ENCODE measurements around the gene TLL2. TPM values are rescaled to one million over a fixed set of nuclear protein-coding genes. Genes with fewer than 3 reads are reported as not detected.

Gene TLL2
- total RNA-seq, 2 experiments from 2014 or later: 0.09 to 0.18 TPM

DNA sequence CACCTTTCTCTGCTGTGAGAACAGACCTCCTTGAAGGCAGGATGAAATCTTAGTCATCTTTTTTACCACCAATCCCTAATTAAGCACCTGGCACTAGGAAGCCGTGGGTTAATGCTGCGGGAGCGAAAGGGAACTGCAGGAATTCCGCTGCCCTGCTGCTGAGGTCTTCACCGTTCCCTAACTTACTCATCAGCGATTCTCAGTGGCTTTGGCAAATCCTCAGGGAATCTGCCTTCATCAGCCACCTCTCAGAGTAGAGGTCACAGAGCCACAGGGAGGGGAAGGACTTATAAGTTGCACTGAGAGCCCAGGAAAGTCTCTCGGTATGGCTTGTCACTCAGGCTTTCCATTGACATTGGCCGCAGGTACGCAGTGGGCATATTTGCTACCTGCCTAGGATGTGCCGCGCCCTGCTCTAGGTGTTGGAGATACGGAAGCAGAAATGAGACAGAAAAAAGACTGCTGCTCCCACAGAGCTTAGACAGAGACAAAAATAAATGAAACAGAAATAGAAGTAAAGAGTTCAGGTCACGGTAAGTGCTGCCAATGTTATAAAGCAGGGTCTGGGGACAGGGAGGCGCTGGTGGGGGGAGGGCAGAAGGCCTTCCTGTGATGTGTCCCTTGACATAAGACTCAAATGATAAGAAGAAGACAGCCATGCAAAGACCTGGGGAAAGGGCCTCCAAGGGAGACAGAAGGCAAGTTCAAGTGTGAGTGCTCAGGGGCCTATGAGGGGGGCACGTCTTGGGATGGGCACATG, 82.3 kb downstream of the TLL2 start:
- no peak for DNase-seq
- Mint-ChIP-seq H3K27ac (no peak overlapping the region), H3K4me3 (no peak overlapping the region), H3K36me3 (ENCODE audit: low read depth) (no peaks in the 10 kb centered on the region), H3K9me3 (peaks cover 5% of the 10 kb centered on the region), H3K27me3 (peaks cover 16% of the 10 kb centered on the region), H3K4me1 (ENCODE audit: low read depth) (no peaks in the 10 kb centered on the region)
- ATAC-seq: no peak
- intact Hi-C loops (cut with micrococcal nuclease): no loop called here
- CTCF ChIA-PET: no interaction called here
- POLR2A ChIA-PET: no interaction called here
- TF ChIP-seq CTCF (IDR thresholded peaks at IDR 0.05): no peak

DNA sequence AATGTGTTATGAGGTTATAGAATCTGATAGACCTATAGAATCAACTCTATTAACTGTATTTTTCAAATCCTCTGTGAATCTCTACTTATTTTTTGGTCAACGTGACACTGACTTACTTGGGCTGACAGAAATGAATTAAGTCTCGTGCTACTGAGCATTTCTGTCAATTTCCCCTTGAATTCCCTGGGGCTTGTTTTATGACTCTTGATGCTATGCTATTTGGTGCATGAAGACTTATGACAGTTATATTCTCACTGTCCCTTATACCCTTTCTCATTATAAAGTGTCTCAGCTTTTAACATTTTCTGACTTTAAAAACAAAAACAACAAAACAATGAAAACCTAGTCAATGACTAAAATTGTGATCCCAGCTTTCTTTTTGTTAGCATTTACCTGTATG, 86.4 kb downstream of the TLL2 start:
- ChIA-PET CTCF (no interaction called here), POLR2A (no interaction called here)
- no peak overlapping the region for H3K4me3 Mint-ChIP-seq

DNA sequence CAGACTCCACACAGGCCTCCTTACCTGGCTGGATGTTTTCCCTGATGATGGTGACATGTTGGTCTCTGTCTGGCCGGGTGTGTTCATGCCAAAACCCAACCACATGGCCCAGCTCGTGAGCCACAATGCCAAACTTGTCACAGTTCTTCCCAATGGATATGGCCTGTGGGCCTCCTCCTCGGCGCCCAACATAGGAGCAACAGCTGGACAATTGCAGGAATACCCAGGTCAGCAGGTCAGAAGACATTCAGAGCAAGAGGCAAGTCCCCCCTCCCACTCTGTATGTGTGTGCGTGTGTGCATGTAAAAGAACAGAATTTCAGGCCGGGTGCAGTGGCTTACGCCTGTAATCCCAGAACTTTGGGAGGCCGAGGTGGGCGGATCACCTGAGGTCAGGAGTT, 91.2 kb downstream of the TLL2 start:
- no peak for DNase-seq
- Mint-ChIP-seq H3K4me3 (no peak overlapping the region), H3K27me3 (peaks cover 4% of the 10 kb centered on the region), H3K9me3 (no peaks in the 10 kb centered on the region), H3K4me1 (ENCODE audit: low read depth) (no peaks in the 10 kb centered on the region), H3K36me3 (ENCODE audit: low read depth) (no peaks in the 10 kb centered on the region), H3K27ac (no peak overlapping the region)
- CTCF ChIA-PET: interaction anchor here (1.3 kb wide), 1 partner anchor 9 kb away, joined by 3 read pairs; no protein-coding TSS in a partner anchor
- POLR2A ChIA-PET: no interaction called here
- intact Hi-C loops (cut with micrococcal nuclease): no loop called here
- no peak for TF ChIP-seq CTCF (IDR thresholded peaks at IDR 0.05)
- ATAC-seq: no peak

More for the DNA sequence above, 86.4 kb downstream of the TLL2 start:
- Mint-ChIP-seq H3K27ac (no peak overlapping the region), H3K36me3 (ENCODE audit: low read depth) (no peaks in the 10 kb centered on the region), H3K27me3 (peaks cover 16% of the 10 kb centered on the region), H3K9me3 (no peaks in the 10 kb centered on the region), H3K4me1 (ENCODE audit: low read depth) (no peaks in the 10 kb centered on the region)
- no peak for DNase-seq
- TF ChIP-seq CTCF (IDR thresholded peaks at IDR 0.05): no peak
- intact Hi-C loops (cut with micrococcal nuclease): no loop called here
- no peak for ATAC-seq

- ATAC-seq (no peak), DNase-seq (no peak)
- H3K4me1 Mint-ChIP-seq (ENCODE audit: low read depth): no peaks in the 10 kb centered on the region
- H3K9me3 Mint-ChIP-seq: no peaks in the 10 kb centered on the region
- H3K36me3 Mint-ChIP-seq (ENCODE audit: low read depth): no peaks in the 10 kb centered on the region
- peaks cover 3% of the 10 kb centered on the region for H3K27me3 Mint-ChIP-seq
- POLR2A ChIA-PET: no interaction called here
- intact Hi-C loops (cut with micrococcal nuclease): no loop called here
- no peak for TF ChIP-seq CTCF (IDR thresholded peaks at IDR 0.05)
- no peak overlapping the region for H3K27ac Mint-ChIP-seq
- CTCF ChIA-PET: interaction anchor here (1.3 kb wide), 1 partner anchor 8 kb away, joined by 3 read pairs; no protein-coding TSS in a partner anchor
- no peak overlapping the region for H3K4me3 Mint-ChIP-seq
Observed at GRCh38 chr10:96421995-96422394, 91.7 kb downstream of the TLL2 start.

DNA sequence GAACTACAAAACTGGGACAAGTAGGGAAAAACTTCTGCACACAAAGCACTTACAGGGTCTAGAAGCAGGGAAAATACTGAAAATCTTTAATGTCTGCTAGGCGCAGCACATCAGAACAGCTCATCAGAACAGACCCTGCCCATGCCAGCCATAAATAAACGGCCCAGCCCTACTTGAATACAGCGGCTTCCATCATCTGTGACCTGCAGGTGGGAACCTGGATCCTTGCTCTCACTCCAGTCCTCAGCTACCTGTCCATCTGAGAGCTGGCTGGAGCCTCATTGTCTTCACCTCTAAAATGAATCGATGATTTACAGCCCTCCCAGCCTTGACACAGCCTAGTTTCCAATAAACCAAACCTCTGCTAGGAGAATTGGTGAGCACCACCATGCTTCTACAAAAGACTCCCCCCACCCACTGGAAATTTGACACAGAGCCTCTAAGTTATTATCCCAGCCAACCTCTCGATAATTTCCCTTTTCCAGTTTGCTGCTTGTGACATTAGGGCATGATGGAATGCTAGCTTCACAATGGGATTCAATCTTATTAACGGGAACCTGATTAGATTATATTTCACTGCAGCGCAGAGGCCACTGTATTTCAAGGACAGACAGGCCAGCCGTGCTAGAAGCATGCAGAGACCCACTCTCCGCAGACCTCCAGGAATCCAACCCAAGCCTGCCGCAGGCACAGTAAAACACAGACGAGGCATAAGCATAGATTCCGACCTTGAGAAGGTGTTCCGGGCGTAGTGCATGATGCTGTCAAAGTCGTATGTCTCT, 93.3 kb downstream of the TLL2 start:
- ChIA-PET CTCF (interaction anchor here (1.0 kb wide), 1 partner anchor 94 kb away, joined by 3 read pairs; the partner anchor contains the start of gene TLL2), POLR2A (interaction anchor here (0.7 kb wide), 1 partner anchor 146 kb away, joined by 3 read pairs; no protein-coding TSS in a partner anchor)
- TF ChIP-seq CTCF (IDR thresholded peaks at IDR 0.05): no peak
- no peaks in the 10 kb centered on the region for H3K9me3 Mint-ChIP-seq
- DNase-seq (no peak), ATAC-seq (no peak)
- intact Hi-C loops (cut with micrococcal nuclease): no loop called here
- peaks cover 3% of the 10 kb centered on the region for H3K27me3 Mint-ChIP-seq
- H3K36me3 Mint-ChIP-seq (ENCODE audit: low read depth): no peaks in the 10 kb centered on the region
- no peak overlapping the region for H3K4me3 Mint-ChIP-seq
- H3K4me1 Mint-ChIP-seq (ENCODE audit: low read depth): no peaks in the 10 kb centered on the region
- no peak overlapping the region for H3K27ac Mint-ChIP-seq

All from activated CD8-positive, alpha-beta T cell treated with anti-CD3 and anti-CD28 coated beads for 36 hours (primary cell).